MM.1S (cell line): Measurements from ENCODE around the gene EXTL1.

ENCODE experiments used
- DNase-seq: peaks from one replicate; pipeline ENCODE4 v3.0.0-alpha.2; 2015
- H2AFZ ChIP-seq: fragments of 300-600 bp; sonication (generic); 2 replicates; pipeline ENCODE4 v1.6.0; 2016; ENCODE audit warnings: antibody characterized with exemption, low read length
- H3F3A ChIP-seq: fragments of 300-600 bp; sonication (generic); 2 replicates; pipeline ENCODE4 v1.6.1; 2016; ENCODE audit warnings: mild to moderate bottlenecking, antibody characterized with exemption, low read length, moderate library complexity, mixed read lengths; ENCODE audit not compliant: insufficient read depth
- H3K27ac ChIP-seq: fragments of 300-600 bp; sonication (generic); 2 replicates; pipeline ENCODE4 v1.5.1; 2016; ENCODE audit warnings: mild to moderate bottlenecking, low read length
- H3K27me3 ChIP-seq: fragments of 300-600 bp; sonication (generic); replicated peaks from 2 replicates; pipeline ENCODE4 v1.6.0; 2016; ENCODE audit warnings: low read length; ENCODE audit not compliant: insufficient read depth
- H3K36me3 ChIP-seq: fragments of 300-600 bp; sonication (generic); replicated peaks from 2 replicates; pipeline ENCODE4 v1.6.1; 2016; ENCODE audit warnings: mild to moderate bottlenecking, low read length, mixed read lengths; ENCODE audit not compliant: insufficient read depth
- H3K4me1 ChIP-seq: fragments of 300-600 bp; sonication (generic); 2 replicates; pipeline ENCODE4 v1.6.1; 2016; ENCODE audit warnings: low read length, mixed read lengths
- H3K4me2 ChIP-seq: fragments of 300-600 bp; sonication (generic); 2 replicates; pipeline ENCODE4 v1.6.0; 2016; ENCODE audit warnings: low read depth, low read length
- H3K4me3 ChIP-seq: fragments of 300-600 bp; sonication (generic); 2 replicates; pipeline ENCODE4 v1.5.1; 2016; ENCODE audit warnings: low read length, mixed read lengths
- H3K79me2 ChIP-seq: fragments of 300-600 bp; sonication (generic); 2 replicates; pipeline ENCODE4 v1.6.1; 2016; ENCODE audit warnings: mixed run types, low read length, mixed read lengths
- H3K9ac ChIP-seq: fragments of 300-600 bp; sonication (generic); 2 replicates; pipeline ENCODE4 v1.6.1; 2016; ENCODE audit warnings: low read length, mixed read lengths
- H3K9me2 ChIP-seq: fragments of 300-600 bp; sonication (generic); replicated peaks from 2 replicates; pipeline ENCODE4 v1.6.1; 2016; ENCODE audit warnings: mild to moderate bottlenecking, low read length, mixed read lengths; ENCODE audit not compliant: insufficient read depth
- H3K9me3 ChIP-seq: fragments of 300-600 bp; sonication (generic); replicated peaks from 2 replicates; pipeline ENCODE4 v1.6.1; 2016; ENCODE audit warnings: mild to moderate bottlenecking, low read length, mixed read lengths; ENCODE audit not compliant: insufficient read depth
- H4K20me1 ChIP-seq: fragments of 300-600 bp; sonication (generic); 2 replicates; pipeline ENCODE4 v1.6.1; 2016; ENCODE audit warnings: mild to moderate bottlenecking, low read length, moderate library complexity, mixed read lengths; ENCODE audit not compliant: insufficient read depth
- CTCF ChIP-seq: fragments of 300-600 bp; sonication (generic); IDR thresholded peaks from 2 replicates; pipeline ENCODE4 v1.5.1; 2016; ENCODE audit warnings: antibody characterized with exemption, low read length, mixed read lengths
- EZH2 ChIP-seq: fragments of 300-600 bp; sonication (generic); optimal IDR thresholded peaks from 2 replicates; pipeline ENCODE3; 2017; ENCODE audit warnings: low read depth, mild to moderate bottlenecking, antibody characterized with exemption, low read length, mixed read lengths
- EZH2phosphoT487 ChIP-seq: fragments of 300-600 bp; sonication (generic); IDR thresholded peaks from 2 replicates; pipeline ENCODE4 v1.6.1; 2018; ENCODE audit warnings: antibody characterized with exemption, low read length

EXTL1 gene

GRCh38 chr1:26070296-26070962 is 48.9 kb downstream of the EXTL1 start:
- H3K4me1 ChIP-seq, result no peaks in the 10 kb centered on the region
- DNase-seq, result no peak
- H3F3A ChIP-seq, result no peaks in the 10 kb centered on the region
- no peaks in the 10 kb centered on the region for H3K79me2 ChIP-seq
- no peak overlapping the region for H3K4me2 ChIP-seq
- H3K36me3 ChIP-seq, result no peaks in the 10 kb centered on the region
- H3K27ac ChIP-seq, result no peak overlapping the region
- no peak overlapping the region for H2AFZ ChIP-seq
- H3K9ac ChIP-seq, result no peak overlapping the region
- H3K27me3 ChIP-seq, result peaks cover 11% of the 10 kb centered on the region; the same call in 1 of the 2 replicates
- H3K4me3 ChIP-seq, result no peak overlapping the region
- TF ChIP-seq EZH2, result no peak
- no peak for TF ChIP-seq CTCF
- no peak for TF ChIP-seq EZH2phosphoT487
- H3K9me3 ChIP-seq, result no peaks in the 10 kb centered on the region
- no peaks in the 10 kb centered on the region for H4K20me1 ChIP-seq
- H3K9me2 ChIP-seq, result no peaks in the 10 kb centered on the region

DNA sequence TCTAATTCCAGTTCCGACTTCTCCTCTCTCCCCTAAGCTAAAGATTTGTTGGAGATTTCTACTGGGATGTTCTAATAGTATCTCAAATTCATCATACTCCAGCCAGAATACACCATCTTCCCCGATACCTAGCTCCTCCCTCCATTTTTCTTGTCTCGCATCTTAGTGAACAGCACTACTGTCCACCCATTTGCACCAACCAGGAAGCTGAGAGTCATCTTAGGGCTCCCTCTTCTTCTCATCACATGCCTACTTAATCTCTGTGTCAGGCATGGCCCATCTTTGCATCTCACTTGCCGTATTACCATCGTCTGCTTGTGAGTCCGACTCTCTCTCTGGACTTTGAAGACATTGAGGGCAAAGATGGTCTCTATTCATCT is 49.4 kb downstream of the EXTL1 start:
- no peaks in the 10 kb centered on the region for H3K36me3 ChIP-seq
- no peak overlapping the region for H3K4me2 ChIP-seq
- DNase-seq, result no peak
- H2AFZ ChIP-seq, result no peak overlapping the region
- H3K4me1 ChIP-seq, result no peaks in the 10 kb centered on the region
- H3K27ac ChIP-seq, result no peak overlapping the region
- no peaks in the 10 kb centered on the region for H3K9me2 ChIP-seq
- TF ChIP-seq EZH2phosphoT487 (no peak), EZH2 (no peak), CTCF (no peak)
- no peaks in the 10 kb centered on the region for H3F3A ChIP-seq
- no peaks in the 10 kb centered on the region for H4K20me1 ChIP-seq
- H3K79me2 ChIP-seq, result no peaks in the 10 kb centered on the region
- H3K9ac ChIP-seq, result no peak overlapping the region
- peaks cover 11% of the 10 kb centered on the region; the same call in 1 of the 2 replicates for H3K27me3 ChIP-seq
- no peak overlapping the region for H3K4me3 ChIP-seq
- H3K9me3 ChIP-seq, result no peaks in the 10 kb centered on the region

DNA sequence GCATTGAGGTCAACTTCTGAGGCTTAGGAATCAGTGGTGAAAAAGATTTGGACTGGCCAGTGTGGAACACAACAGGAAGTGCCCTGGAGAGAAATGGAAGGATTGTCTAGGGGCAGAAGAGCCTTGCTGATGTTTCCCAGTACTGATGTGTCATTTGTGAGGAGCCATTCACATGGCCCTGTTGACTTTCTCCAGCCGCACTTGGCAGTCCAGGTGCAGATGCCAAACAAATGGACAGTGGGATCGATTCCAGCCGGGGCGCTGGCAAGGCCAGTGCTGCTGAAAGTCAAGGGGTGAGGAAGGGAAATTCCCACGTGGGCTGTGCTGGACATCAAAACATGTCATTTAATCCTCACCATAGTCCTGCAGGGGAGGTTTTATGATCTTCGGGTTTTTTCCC is 50.7 kb downstream of the EXTL1 start:
- H4K20me1 ChIP-seq, result no peaks in the 10 kb centered on the region
- no peak overlapping the region for H2AFZ ChIP-seq
- H3K36me3 ChIP-seq, result no peaks in the 10 kb centered on the region
- TF ChIP-seq EZH2 (no peak), CTCF (no peak)
- H3K9ac ChIP-seq, result no peak overlapping the region
- no peak overlapping the region for H3K4me2 ChIP-seq
- H3K4me1 ChIP-seq, result no peaks in the 10 kb centered on the region
- H3K9me2 ChIP-seq, result no peaks in the 10 kb centered on the region
- peaks cover 11% of the 10 kb centered on the region; the same call in 1 of the 2 replicates for H3K27me3 ChIP-seq
- H3F3A ChIP-seq, result no peaks in the 10 kb centered on the region
- no peaks in the 10 kb centered on the region for H3K79me2 ChIP-seq
- DNase-seq, result no peak
- no peak overlapping the region for H3K27ac ChIP-seq
- H3K9me3 ChIP-seq, result no peaks in the 10 kb centered on the region
- no peak overlapping the region for H3K4me3 ChIP-seq
